Fibroblast of lung (primary cell): ENCODE measurements around the gene HDAC3.

Experiments used
- CTCF ChIP-seq, 2 donors: IDR thresholded peaks in 1 of 2; conservative IDR thresholded peaks in 1 of 2; 1 replicate in 1 of 2; 2 replicates in 1 of 2; pipeline ENCODE4 v1.5.1; 2011 to 2012; ENCODE audit warnings: low read length in 2 of 2, control low read depth in 1 of 2, inconsistent platforms in 1 of 2, low read depth in 1 of 2, mild to moderate bottlenecking in 1 of 2
- EZH2 ChIP-seq: IDR thresholded peaks from 2 replicates; pipeline ENCODE4 v1.5.1; 2012; ENCODE audit warnings: low read length, control low read depth, mild to moderate bottlenecking; ENCODE audit errors: missing control alignments

- TF ChIP-seq CTCF (conservative IDR thresholded peaks at IDR 0.05 in 1 of 2, IDR thresholded peaks at IDR 0.05 in 1 of 2; ENCODE audit: low read depth in 1 of 2, low read length in 2 of 2), result no peak
- no peak for TF ChIP-seq EZH2
Observed at GRCh38 chr5:141672071-141672840, 35.6 kb upstream of the HDAC3 start.
